ENCODE results near the gene GPR68. TPM values are rescaled to one million over a fixed set of nuclear protein-coding genes. Genes with fewer than 3 reads are reported as not detected.

Gene GPR68
- total and polyA plus RNA-seq, 2 donors (not counting 1 experiment from before 2014, with no cell fraction given): 0.31 to 0.34 TPM

DNA sequence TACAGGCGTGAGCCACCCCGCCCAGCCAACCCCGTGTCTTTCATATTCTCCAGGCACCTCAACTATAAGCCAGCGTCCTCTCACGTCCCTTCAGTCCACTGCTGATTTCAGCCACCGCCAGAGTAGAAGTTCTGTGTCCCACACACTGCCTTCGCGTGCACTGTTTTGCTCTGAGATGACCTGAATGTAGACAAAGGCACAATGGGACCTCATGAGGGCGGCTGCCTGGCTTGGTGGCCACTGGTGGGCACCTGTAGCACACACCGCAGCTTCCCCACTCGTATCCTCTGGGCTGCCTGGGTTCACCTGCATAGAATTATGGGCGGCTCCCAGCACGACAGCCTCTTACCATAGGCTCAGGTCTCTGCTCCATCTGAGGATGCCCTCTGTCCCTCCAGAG lies 57.2 kb downstream of the GPR68 start:
- Histone ChIP-seq H2AFZ (ENCODE audit: insufficient read depth, low read depth, low read length, poor library complexity, severe bottlenecking) (no peak overlapping the region), H3K27ac (ENCODE audit: low read length in 2 of 2) (no peak overlapping the region), H3K79me2 (ENCODE audit: control insufficient read depth, insufficient read depth, low read length) (peaks cover 7% of the 10 kb centered on the region), H3K9ac (ENCODE audit: low read length) (no peak overlapping the region), H3K4me1 (ENCODE audit: control insufficient read depth in 2 of 2, insufficient read depth in 2 of 2, low read length in 2 of 2) (no peaks in the 10 kb centered on the region), H4K20me1 (ENCODE audit: control insufficient read depth, insufficient read depth, low read length, poor library complexity, severe bottlenecking) (peaks cover 5% of the 10 kb centered on the region), H3K27me3 (replicated peaks in 1 of 4; ENCODE audit: control extremely low read depth in 1 of 4, control insufficient read depth in 3 of 4, insufficient read depth in 4 of 4, low read length in 3 of 4) (no peaks in the 10 kb centered on the region), H3K9me3 (ENCODE audit: control extremely low read depth in 1 of 3, control insufficient read depth in 2 of 3, insufficient read depth in 1 of 3, low read length in 2 of 3) (no peaks in the 10 kb centered on the region), H3K4me2 (replicated peaks; ENCODE audit: low read depth, low read length, poor library complexity, severe bottlenecking) (no peak overlapping the region), H3K4me3 (ENCODE audit: control extremely low read depth in 1 of 5, extremely low read depth in 1 of 5, insufficient read depth in 1 of 5, low read depth in 2 of 5, low read length in 4 of 5) (no peak overlapping the region), H3K36me3 (replicated peaks in 1 of 2; ENCODE audit: control extremely low read depth in 1 of 2, control insufficient read depth in 1 of 2, extremely low read depth in 1 of 2, insufficient read depth in 2 of 2, low read length in 1 of 2) (peaks cover 2 to 72% of the 10 kb centered on the region in 2 experiments)
- DNase-seq (no peak), ATAC-seq (ENCODE audit: low read depth) (no peak)
- H3K9me3 Mint-ChIP-seq (ENCODE audit: insufficient read depth): no peaks in the 10 kb centered on the region
- no peaks in the 10 kb centered on the region for H3K4me1 Mint-ChIP-seq
- ChIA-PET CTCF (interaction anchor here (2.4 kb wide), 1 partner anchor 10 kb away, joined by 6 read pairs; no protein-coding TSS in a partner anchor), POLR2A (no interaction called here)
- intact Hi-C loops (cut with micrococcal nuclease): no loop called here
- H3K4me3 Mint-ChIP-seq: no peak overlapping the region
- no peaks in the 10 kb centered on the region for H3K27me3 Mint-ChIP-seq
- WGBS (ENCODE audit: insufficient coverage): 99% methylated on average over 13 of the region's 13 CpGs
- TF ChIP-seq EZH2 (IDR thresholded peaks at IDR 0.05; ENCODE audit: borderline replicate concordance, insufficient read depth, low read depth, low read length, poor library complexity, severe bottlenecking): no peak
- TF ChIP-seq, protein P1, sequence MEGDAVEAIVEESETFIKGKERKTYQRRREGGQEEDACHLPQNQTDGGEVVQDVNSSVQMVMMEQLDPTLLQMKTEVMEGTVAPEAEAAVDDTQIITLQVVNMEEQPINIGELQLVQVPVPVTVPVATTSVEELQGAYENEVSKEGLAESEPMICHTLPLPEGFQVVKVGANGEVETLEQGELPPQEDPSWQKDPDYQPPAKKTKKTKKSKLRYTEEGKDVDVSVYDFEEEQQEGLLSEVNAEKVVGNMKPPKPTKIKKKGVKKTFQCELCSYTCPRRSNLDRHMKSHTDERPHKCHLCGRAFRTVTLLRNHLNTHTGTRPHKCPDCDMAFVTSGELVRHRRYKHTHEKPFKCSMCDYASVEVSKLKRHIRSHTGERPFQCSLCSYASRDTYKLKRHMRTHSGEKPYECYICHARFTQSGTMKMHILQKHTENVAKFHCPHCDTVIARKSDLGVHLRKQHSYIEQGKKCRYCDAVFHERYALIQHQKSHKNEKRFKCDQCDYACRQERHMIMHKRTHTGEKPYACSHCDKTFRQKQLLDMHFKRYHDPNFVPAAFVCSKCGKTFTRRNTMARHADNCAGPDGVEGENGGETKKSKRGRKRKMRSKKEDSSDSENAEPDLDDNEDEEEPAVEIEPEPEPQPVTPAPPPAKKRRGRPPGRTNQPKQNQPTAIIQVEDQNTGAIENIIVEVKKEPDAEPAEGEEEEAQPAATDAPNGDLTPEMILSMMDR (IDR thresholded peaks at IDR 0.05): no peak
- no peak overlapping the region for H3K27ac Mint-ChIP-seq

DNA sequence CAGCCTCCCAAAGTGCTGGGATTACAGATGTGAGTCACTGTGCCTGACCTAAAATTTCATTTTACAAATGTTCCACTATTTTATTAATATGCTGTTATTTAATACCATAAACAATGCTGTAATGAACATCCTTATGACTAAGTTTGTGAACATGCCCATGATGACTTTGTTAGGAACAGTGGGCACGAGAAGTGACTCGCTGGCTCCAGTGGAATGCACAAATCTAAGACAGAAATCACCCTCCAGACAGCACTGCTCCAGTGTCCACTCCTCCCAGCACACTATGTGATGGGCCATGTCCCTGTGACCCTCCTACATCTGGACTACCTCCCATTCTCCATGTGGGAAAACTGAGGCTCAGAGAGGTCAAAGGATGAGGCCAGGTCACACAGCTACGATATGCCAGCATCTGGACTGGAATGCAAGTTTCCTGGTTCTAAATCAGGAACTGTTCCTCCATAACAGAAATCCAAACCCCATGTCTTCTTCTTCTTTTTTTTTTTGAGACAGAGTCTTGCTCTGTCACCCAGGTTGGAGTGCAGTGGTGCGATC lies 57.9 kb downstream of the GPR68 start:
- 100% methylated on average over 3 of the region's 4 CpGs for WGBS (ENCODE audit: insufficient coverage)
- H3K4me2 ChIP-seq (replicated peaks; ENCODE audit: low read depth, low read length, poor library complexity, severe bottlenecking): no peak overlapping the region
- Mint-ChIP-seq H3K27me3 (no peaks in the 10 kb centered on the region), H3K27ac (no peak overlapping the region), H3K4me1 (no peaks in the 10 kb centered on the region), H3K9me3 (ENCODE audit: insufficient read depth) (no peaks in the 10 kb centered on the region), H3K4me3 (no peak overlapping the region)
- DNase-seq: no peak
- no peak overlapping the region for H3K27ac ChIP-seq (ENCODE audit: low read length in 2 of 2)
- no peak overlapping the region for H3K9ac ChIP-seq (ENCODE audit: low read length)
- H3K9me3 ChIP-seq (ENCODE audit: control extremely low read depth in 1 of 3, control insufficient read depth in 2 of 3, insufficient read depth in 1 of 3, low read length in 2 of 3): no peaks in the 10 kb centered on the region
- ChIA-PET CTCF (interaction anchor here (1.5 to 2.4 kb wide), 2 partner anchors 10 to 13 kb away, joined by 6 read pairs; no protein-coding TSS in a partner anchor), POLR2A (no interaction called here)
- no peak for ATAC-seq (ENCODE audit: low read depth)
- H3K79me2 ChIP-seq (ENCODE audit: control insufficient read depth, insufficient read depth, low read length): peaks cover 7% of the 10 kb centered on the region
- TF ChIP-seq, protein P1 (IDR thresholded peaks at IDR 0.05): no peak
- no peak for TF ChIP-seq EZH2 (IDR thresholded peaks at IDR 0.05; ENCODE audit: borderline replicate concordance, insufficient read depth, low read depth, low read length, poor library complexity, severe bottlenecking)
- H4K20me1 ChIP-seq (ENCODE audit: control insufficient read depth, insufficient read depth, low read length, poor library complexity, severe bottlenecking): peaks cover 5% of the 10 kb centered on the region
- intact Hi-C loops (cut with micrococcal nuclease): no loop called here
- H3K4me1 ChIP-seq (ENCODE audit: control insufficient read depth in 2 of 2, insufficient read depth in 2 of 2, low read length in 2 of 2): no peaks in the 10 kb centered on the region
- H3K4me3 ChIP-seq (ENCODE audit: control extremely low read depth in 1 of 5, extremely low read depth in 1 of 5, insufficient read depth in 1 of 5, low read depth in 2 of 5, low read length in 4 of 5): no peak overlapping the region
- no peak overlapping the region for H2AFZ ChIP-seq (ENCODE audit: insufficient read depth, low read depth, low read length, poor library complexity, severe bottlenecking)
- H3K36me3 ChIP-seq (replicated peaks in 1 of 2; ENCODE audit: control extremely low read depth in 1 of 2, control insufficient read depth in 1 of 2, extremely low read depth in 1 of 2, insufficient read depth in 2 of 2, low read length in 1 of 2): peaks cover 0 to 72% of the 10 kb centered on the region in 2 experiments
- no peaks in the 10 kb centered on the region for H3K27me3 ChIP-seq (replicated peaks in 1 of 4; ENCODE audit: control extremely low read depth in 1 of 4, control insufficient read depth in 3 of 4, insufficient read depth in 4 of 4, low read length in 3 of 4)
